ENCODE results near the gene CFAP58.

The CFAP58 gene

DNA sequence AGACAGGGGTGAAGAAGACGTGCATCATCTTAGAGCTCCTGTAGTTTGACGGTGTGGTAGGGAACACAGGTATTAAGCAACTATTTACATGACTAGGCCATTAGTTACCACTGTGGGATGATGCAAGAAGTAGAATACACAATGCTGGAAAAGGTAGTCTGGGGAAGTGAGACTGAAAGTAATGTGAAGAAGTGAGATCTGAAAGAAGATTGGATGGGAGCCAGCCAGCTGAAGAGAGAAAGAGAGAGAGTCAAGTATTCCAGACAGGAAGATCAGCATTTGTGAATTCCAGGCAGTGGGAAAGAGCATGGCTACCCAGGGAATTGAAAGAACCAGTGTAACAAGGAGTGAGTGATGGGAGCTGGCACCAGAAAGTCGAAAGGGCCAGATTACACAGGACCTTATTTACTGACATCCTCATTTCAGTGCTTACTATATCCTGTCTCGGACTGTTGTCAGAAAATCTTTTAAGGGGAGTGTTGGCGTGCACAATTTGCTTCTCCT, 4.0 kb upstream of the CFAP58 start:
- Mint-ChIP-seq H3K9me3 (no peaks in the 10 kb centered on the region), H3K4me3 (no peak overlapping the region), H3K36me3 (ENCODE audit: low read depth) (no peaks in the 10 kb centered on the region)

DNA sequence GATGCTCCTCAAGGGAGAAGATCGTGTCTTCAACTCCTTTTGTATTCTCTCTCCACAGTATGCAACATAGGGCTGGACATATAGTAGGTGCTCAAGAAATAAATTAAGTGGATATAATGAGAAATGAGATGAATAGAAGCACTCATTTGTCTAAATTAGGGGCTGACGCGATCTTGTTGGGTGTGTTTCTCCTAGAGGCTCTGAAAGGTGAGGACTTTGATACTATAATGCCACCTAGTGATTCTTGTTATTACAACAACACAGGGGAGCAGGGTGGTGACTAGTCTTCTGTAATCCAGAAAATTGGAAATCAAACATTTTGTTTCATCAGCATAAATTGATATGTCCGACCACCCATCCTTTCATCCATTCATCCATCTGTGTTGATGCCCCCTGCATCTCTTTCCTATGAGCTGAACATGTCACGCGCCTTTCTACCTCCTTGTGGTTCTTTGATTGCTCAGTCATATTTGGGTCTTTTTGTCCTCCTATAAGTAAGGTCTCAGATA, 3.5 kb upstream of the CFAP58 start:
- no peak overlapping the region for H3K4me3 Mint-ChIP-seq
- TF ChIP-seq, protein P1, sequence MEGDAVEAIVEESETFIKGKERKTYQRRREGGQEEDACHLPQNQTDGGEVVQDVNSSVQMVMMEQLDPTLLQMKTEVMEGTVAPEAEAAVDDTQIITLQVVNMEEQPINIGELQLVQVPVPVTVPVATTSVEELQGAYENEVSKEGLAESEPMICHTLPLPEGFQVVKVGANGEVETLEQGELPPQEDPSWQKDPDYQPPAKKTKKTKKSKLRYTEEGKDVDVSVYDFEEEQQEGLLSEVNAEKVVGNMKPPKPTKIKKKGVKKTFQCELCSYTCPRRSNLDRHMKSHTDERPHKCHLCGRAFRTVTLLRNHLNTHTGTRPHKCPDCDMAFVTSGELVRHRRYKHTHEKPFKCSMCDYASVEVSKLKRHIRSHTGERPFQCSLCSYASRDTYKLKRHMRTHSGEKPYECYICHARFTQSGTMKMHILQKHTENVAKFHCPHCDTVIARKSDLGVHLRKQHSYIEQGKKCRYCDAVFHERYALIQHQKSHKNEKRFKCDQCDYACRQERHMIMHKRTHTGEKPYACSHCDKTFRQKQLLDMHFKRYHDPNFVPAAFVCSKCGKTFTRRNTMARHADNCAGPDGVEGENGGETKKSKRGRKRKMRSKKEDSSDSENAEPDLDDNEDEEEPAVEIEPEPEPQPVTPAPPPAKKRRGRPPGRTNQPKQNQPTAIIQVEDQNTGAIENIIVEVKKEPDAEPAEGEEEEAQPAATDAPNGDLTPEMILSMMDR (IDR thresholded peaks at IDR 0.05; ENCODE audit: unreplicated experiment in 3 of 3) = peak; percentile 65 to 72 (median 70)
- H3K27me3 Mint-ChIP-seq (ENCODE audit: low read depth) = no peaks in the 10 kb centered on the region
- H3K27ac Mint-ChIP-seq = no peak overlapping the region
- no peaks in the 10 kb centered on the region for H3K36me3 Mint-ChIP-seq (ENCODE audit: low read depth)
- peaks cover 5% of the 10 kb centered on the region for H3K4me1 Mint-ChIP-seq
- H3K9me3 Mint-ChIP-seq = no peaks in the 10 kb centered on the region

More for the DNA sequence above, 4.0 kb upstream of the CFAP58 start:
- TF ChIP-seq, protein P1 (IDR thresholded peaks at IDR 0.05; ENCODE audit: unreplicated experiment in 3 of 3) = no peak
- H3K27ac Mint-ChIP-seq = no peak overlapping the region
- no peaks in the 10 kb centered on the region for H3K27me3 Mint-ChIP-seq (ENCODE audit: low read depth)
- H3K4me1 Mint-ChIP-seq = peaks cover 5% of the 10 kb centered on the region

DNA sequence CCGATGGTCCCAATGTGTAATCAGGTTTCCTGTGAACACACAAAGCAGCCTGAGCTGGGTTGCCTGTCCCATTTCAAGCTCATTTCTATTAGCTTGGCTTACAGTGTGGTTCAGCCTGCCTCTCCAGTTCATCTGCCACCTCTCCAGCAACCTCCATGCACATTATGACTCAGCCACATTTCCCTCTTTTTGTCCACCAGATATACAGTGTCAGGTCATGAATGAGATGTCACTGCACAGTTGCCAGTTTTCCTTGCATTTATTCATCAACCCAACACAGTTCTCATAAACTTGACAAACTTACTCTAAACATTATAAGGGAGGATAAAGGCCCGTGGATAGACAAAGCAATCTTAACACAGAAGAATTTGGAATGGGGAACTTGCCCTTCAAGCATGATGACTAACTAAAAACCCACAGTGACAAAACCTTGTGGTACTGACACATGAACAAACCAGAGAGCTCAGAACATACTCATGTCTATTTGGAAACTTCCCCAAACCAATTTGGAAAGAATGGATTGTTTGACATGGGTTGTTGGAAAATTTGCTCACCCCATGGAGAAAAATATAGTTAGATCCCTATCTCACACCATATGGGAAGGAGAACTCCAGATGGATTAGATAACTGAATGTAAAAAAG, 2.5 kb upstream of the CFAP58 start:
- TF ChIP-seq, protein P1 (IDR thresholded peaks at IDR 0.05; ENCODE audit: unreplicated experiment in 3 of 3) = no peak
- no peak overlapping the region for H3K4me3 Mint-ChIP-seq
- no peaks in the 10 kb centered on the region for H3K27me3 Mint-ChIP-seq (ENCODE audit: low read depth)
- H3K4me1 Mint-ChIP-seq = peaks cover 5% of the 10 kb centered on the region
- H3K9me3 Mint-ChIP-seq = no peaks in the 10 kb centered on the region
- H3K36me3 Mint-ChIP-seq (ENCODE audit: low read depth) = no peaks in the 10 kb centered on the region
- no peak overlapping the region for H3K27ac Mint-ChIP-seq

DNA sequence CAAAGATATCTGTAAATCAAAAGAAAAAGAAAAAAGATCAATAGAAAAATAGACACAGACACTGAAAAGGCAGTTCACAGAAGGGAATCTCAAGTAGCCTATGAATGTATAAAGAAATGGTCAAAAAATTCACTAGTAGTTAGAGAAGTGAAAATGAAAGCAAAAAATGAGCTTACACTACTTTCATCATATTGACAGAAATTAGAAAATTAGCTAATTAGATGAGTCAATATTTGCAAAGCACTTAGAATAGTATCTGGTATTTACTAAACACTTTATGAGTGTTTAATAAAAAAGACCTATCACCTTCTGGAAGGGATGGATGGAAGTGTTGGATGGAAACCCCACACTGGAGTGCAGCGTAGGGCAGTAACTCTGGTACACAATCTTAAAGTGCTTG, 1.7 kb upstream of the CFAP58 start:
- H3K36me3 Mint-ChIP-seq (ENCODE audit: low read depth) = no peaks in the 10 kb centered on the region
- H3K9me3 Mint-ChIP-seq = no peaks in the 10 kb centered on the region
- H3K27ac Mint-ChIP-seq = no peak overlapping the region
- peaks cover 5% of the 10 kb centered on the region for H3K4me1 Mint-ChIP-seq
- H3K4me3 Mint-ChIP-seq = no peak overlapping the region
- H3K27me3 Mint-ChIP-seq (ENCODE audit: low read depth) = no peaks in the 10 kb centered on the region
- TF ChIP-seq, protein P1 (IDR thresholded peaks at IDR 0.05; ENCODE audit: unreplicated experiment in 3 of 3) = no peak

DNA sequence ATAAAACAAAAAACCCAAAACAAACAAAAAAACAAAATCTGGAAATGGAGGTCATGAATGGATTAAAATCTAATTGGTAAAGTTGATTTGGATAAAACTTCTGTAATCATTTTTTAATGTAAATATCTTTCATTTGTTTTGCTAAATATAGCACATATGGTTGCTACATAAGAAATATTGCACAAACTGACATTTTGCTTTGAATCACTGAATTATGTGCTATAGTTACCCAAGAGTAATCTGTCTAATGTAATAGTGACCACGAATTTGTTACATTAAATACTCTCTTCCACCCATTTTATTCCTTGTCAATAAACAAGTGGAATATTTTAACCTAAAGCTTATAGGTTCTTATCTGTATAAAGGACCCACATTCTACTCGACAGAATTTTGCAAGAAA, 6.2 kb downstream of the CFAP58 start:
- no peaks in the 10 kb centered on the region for H3K4me1 Mint-ChIP-seq
- no peaks in the 10 kb centered on the region for H3K36me3 Mint-ChIP-seq (ENCODE audit: low read depth)
- no peak overlapping the region for H3K4me3 Mint-ChIP-seq
- peaks cover 3% of the 10 kb centered on the region for H3K9me3 Mint-ChIP-seq
- H3K27me3 Mint-ChIP-seq (ENCODE audit: low read depth) = peaks cover 8% of the 10 kb centered on the region
- H3K27ac Mint-ChIP-seq = no peak overlapping the region
- TF ChIP-seq, protein P1 (IDR thresholded peaks at IDR 0.05; ENCODE audit: unreplicated experiment in 3 of 3) = no peak

DNA sequence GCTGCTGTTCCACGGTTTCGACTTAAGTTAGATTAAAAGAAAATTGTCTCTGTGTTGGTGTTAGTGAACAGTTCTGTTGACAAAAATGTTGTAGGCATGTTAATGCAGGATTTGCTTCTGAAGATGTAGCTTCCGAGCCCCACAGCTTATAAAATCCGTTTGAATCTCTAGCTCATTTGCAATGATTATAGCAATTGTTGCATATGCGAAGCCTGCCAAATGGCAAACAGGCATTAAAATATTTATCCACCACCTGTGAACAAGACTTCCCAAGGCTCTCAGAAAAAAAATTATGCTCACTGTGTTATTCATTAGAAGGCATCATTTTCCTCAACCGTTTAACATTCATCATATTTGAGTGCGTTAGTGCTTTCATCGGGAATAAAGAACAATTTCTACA, 14.3 kb downstream of the CFAP58 start:
- Mint-ChIP-seq H3K9me3 (peaks cover 5% of the 10 kb centered on the region), H3K4me3 (no peak overlapping the region), H3K36me3 (ENCODE audit: low read depth) (peaks cover 7% of the 10 kb centered on the region), H3K27ac (no peak overlapping the region), H3K27me3 (ENCODE audit: low read depth) (peaks cover 3% of the 10 kb centered on the region), H3K4me1 (peaks cover 9% of the 10 kb centered on the region)
- TF ChIP-seq, protein P1 (IDR thresholded peaks at IDR 0.05; ENCODE audit: unreplicated experiment in 3 of 3) = no peak

All from nephron (organoid).